Measurements from ENCODE around the gene MFRP.
A peak's percentile ranks its signal among the peaks of the same experiment; 100 is the strongest.
"Not testable (repeated sequence)": the region's sequence is repeated elsewhere in the genome, so short reads cannot be mapped to it uniquely, and the experiment has no call there.

MFRP gene

GRCh38 chr11:119346605-119347004 is at the start of gene MFRP:
TSS of gene MFRP (minus strand) at chr11:119346705. CDS start at chr11:119346513, 192 bp downstream.
- DNase-seq (ENCODE audit: low read depth) = no peak

GRCh38 chr11:119391275-119391674 is 44.8 kb upstream of the MFRP start:
- DNase-seq (ENCODE audit: low read depth) = no peak

GRCh38 chr11:119389611-119390254 is 43.2 kb upstream of the MFRP start:
- DNase-seq (ENCODE audit: low read depth) = no peak

GRCh38 chr11:119388103-119388502 is 41.6 kb upstream of the MFRP start:
- no peak for DNase-seq (ENCODE audit: low read depth)

GRCh38 chr11:119384332-119384731 is 37.8 kb upstream of the MFRP start:
- DNase-seq (ENCODE audit: low read depth) = no peak

- not testable (repeated sequence) for DNase-seq (ENCODE audit: low read depth)
Observed at GRCh38 chr11:119382513-119382912, 36.0 kb upstream of the MFRP start.

GRCh38 chr11:119382101-119382500 is 35.6 kb upstream of the MFRP start:
- DNase-seq (ENCODE audit: low read depth) = no peak

- peak; percentile 96 for DNase-seq (ENCODE audit: low read depth)
Observed at GRCh38 chr11:119381181-119381988, 34.9 kb upstream of the MFRP start, which contains the start of gene USP2. TSS of gene USP2 (minus strand) at chr11:119381690. CDS start at chr11:119373480, 8,210 bp downstream.

GRCh38 chr11:119380827-119381180 is 34.3 kb upstream of the MFRP start:
- DNase-seq (ENCODE audit: low read depth) = no peak

GRCh38 chr11:119380160-119380826 is 33.8 kb upstream of the MFRP start:
- no peak for DNase-seq (ENCODE audit: low read depth)

GRCh38 chr11:119378851-119379465 is 32.5 kb upstream of the MFRP start:
- DNase-seq (ENCODE audit: low read depth) = no peak

- DNase-seq (ENCODE audit: low read depth) = no peak
Observed at GRCh38 chr11:119377961-119378667, 31.6 kb upstream of the MFRP start.

GRCh38 chr11:119377112-119377901 is 30.8 kb upstream of the MFRP start:
- no peak for DNase-seq (ENCODE audit: low read depth)

- DNase-seq (ENCODE audit: low read depth) = no peak
Observed at GRCh38 chr11:119376197-119376847, 29.8 kb upstream of the MFRP start.

GRCh38 chr11:119375337-119376196 is 29.1 kb upstream of the MFRP start:
- DNase-seq (ENCODE audit: low read depth) = peak; percentile 78

- peak; percentile 42 for DNase-seq (ENCODE audit: low read depth)
Observed at GRCh38 chr11:119374632-119375336, 28.3 kb upstream of the MFRP start.

GRCh38 chr11:119373921-119374631 is 27.6 kb upstream of the MFRP start:
- DNase-seq (ENCODE audit: low read depth) = peak; percentile 82
